GM23338 (cell line): ENCODE results near the gene MTIF3. TPM values are rescaled to one million over a fixed set of nuclear protein-coding genes. Genes with fewer than 3 reads are reported as not detected.

Experiments used
- ATAC-seq: fragments of 200-7000 bp; cut with Tn5 transposase; 3 replicates; pipeline ENCODE4 v1.9.1; 2020
- DNase-seq: peaks from one replicate; pipeline ENCODE4 v3.0.0-alpha.2; 2015; ENCODE audit warnings: low spot score
- H2AFZ ChIP-seq: fragments of 200-600 bp; sonication (generic); 2 replicates; pipeline ENCODE4 v1.8.0; 2016; ENCODE audit warnings: antibody characterized with exemption, mild to moderate bottlenecking, moderate library complexity
- H3F3A ChIP-seq: fragments of 200-600 bp; sonication (generic); replicated peaks from 2 replicates; pipeline ENCODE4 v1.8.0; 2017; ENCODE audit warnings: antibody characterized with exemption, mixed run types, low read depth
- H3K27ac ChIP-seq: fragments of 200-600 bp; sonication (generic); 2 replicates; pipeline ENCODE4 v1.6.1; 2016; ENCODE audit warnings: low read depth
- H3K27me3 ChIP-seq: fragments of 200-600 bp; sonication (generic); 2 replicates; pipeline ENCODE4 v1.8.0; 2016; ENCODE audit warnings: mild to moderate bottlenecking, mixed run types, moderate library complexity; ENCODE audit not compliant: insufficient read depth
- H3K36me3 ChIP-seq: fragments of 200-600 bp; sonication (generic); 2 replicates; pipeline ENCODE4 v1.8.0; 2016; ENCODE audit warnings: mild to moderate bottlenecking; ENCODE audit not compliant: insufficient read depth
- H3K4me1 ChIP-seq: fragments of 200-600 bp; sonication (generic); 2 replicates; pipeline ENCODE4 v1.8.0; 2016; ENCODE audit warnings: mild to moderate bottlenecking, moderate library complexity; ENCODE audit not compliant: insufficient read depth
- H3K4me2 ChIP-seq: fragments of 200-600 bp; sonication (generic); 2 replicates; pipeline ENCODE4 v1.7.1; 2017; ENCODE audit warnings: mixed run types
- H3K4me3 ChIP-seq: fragments of 200-600 bp; sonication (generic); 2 replicates; pipeline ENCODE4 v1.6.1; 2016; ENCODE audit warnings: mixed run types
- H3K79me2 ChIP-seq: fragments of 200-600 bp; sonication (generic); replicated peaks from 2 replicates; pipeline ENCODE4 v1.8.0; 2017; ENCODE audit warnings: mild to moderate bottlenecking; ENCODE audit not compliant: insufficient read depth
- H3K9me2 ChIP-seq: fragments of 200-600 bp; sonication (generic); 2 replicates; pipeline ENCODE4 v1.8.0; 2017; ENCODE audit not compliant: insufficient read depth
- H4K20me1 ChIP-seq: fragments of 200-600 bp; sonication (generic); replicated peaks from 2 replicates; pipeline ENCODE4 v1.8.0; 2017; ENCODE audit warnings: mild to moderate bottlenecking; ENCODE audit not compliant: insufficient read depth
- H3K27ac Mint-ChIP-seq: 2 replicates; pipeline ENCODE4 v1.8.0; 2020; ENCODE audit warnings: inconsistent platforms, mild to moderate bottlenecking, moderate library complexity, mixed read lengths
- H3K27me3 Mint-ChIP-seq: 3 replicates; pipeline ENCODE4 v1.8.0; 2022; ENCODE audit warnings: low read depth, mild to moderate bottlenecking, moderate library complexity, mixed read lengths, inconsistent platforms; ENCODE audit not compliant: insufficient read depth, poor library complexity
- H3K36me3 Mint-ChIP-seq: 3 replicates; pipeline ENCODE4 v1.8.0; 2021; ENCODE audit warnings: low read depth, mild to moderate bottlenecking, inconsistent platforms, moderate library complexity, mixed read lengths
- H3K4me1 Mint-ChIP-seq: 3 replicates; pipeline ENCODE4 v1.8.0; 2020; ENCODE audit warnings: mild to moderate bottlenecking, inconsistent platforms, mixed read lengths
- H3K4me3 Mint-ChIP-seq: 3 replicates; pipeline ENCODE4 v1.8.0; 2021; ENCODE audit warnings: moderate library complexity, mild to moderate bottlenecking, inconsistent platforms, mixed read lengths
- H3K9me3 Mint-ChIP-seq: 3 replicates; pipeline ENCODE4 v1.8.0; 2020; ENCODE audit warnings: moderate library complexity, mild to moderate bottlenecking, inconsistent platforms, mixed read lengths
- CREB1 ChIP-seq: fragments of 250-450 bp; sonication (Bioruptor Pico); IDR thresholded peaks from 2 replicates; pipeline ENCODE4 v1.5.0; 2020; ENCODE audit warnings: low read depth, mild to moderate bottlenecking, moderate library complexity
- EZH2 ChIP-seq: fragments of 200-600 bp; sonication (generic); IDR thresholded peaks from one replicate; pipeline ENCODE4 v1.8.0; 2017; ENCODE audit warnings: antibody characterized with exemption, mild to moderate bottlenecking, low read depth; ENCODE audit not compliant: unreplicated experiment
- JUNB ChIP-seq: IDR thresholded peaks from one replicate; pipeline ENCODE4 v1.6.1; 2016; ENCODE audit warnings: antibody characterized with exemption; ENCODE audit not compliant: unreplicated experiment
- POLR2AphosphoS5 ChIP-seq: IDR thresholded peaks from 2 replicates; pipeline ENCODE4 v1.6.1; 2016; ENCODE audit warnings: antibody characterized with exemption, low read depth
- polyA plus RNA-seq: library from polyadenylated mRNA; unstranded; fragments of >200 nt; fragmentation: Nextera tagmentation; extraction: Ambion mirVana; gene quantifications from 2 replicates; pipeline ENCODE4 v1.2.1, GENCODE V29; 2016
- total RNA-seq: library from RNA; depleted of rRNA; stranded (reverse); fragments of >200 nt; shearing (Covaris generic); gene quantifications from 2 replicates; pipeline ENCODE4 v1.2.3, GENCODE V29; 2014
- TF ChIP-seq, protein P1 (sequence below): fragments of 250-450 bp; sonication (Bioruptor Pico); IDR thresholded peaks from 2 replicates; pipeline ENCODE4 v1.5.0; 2020; ENCODE audit warnings: mild to moderate bottlenecking, moderate library complexity

Gene MTIF3
- total and polyA plus RNA-seq, 2 experiments from 2014 or later, result 33.0 to 152 TPM

DNA sequence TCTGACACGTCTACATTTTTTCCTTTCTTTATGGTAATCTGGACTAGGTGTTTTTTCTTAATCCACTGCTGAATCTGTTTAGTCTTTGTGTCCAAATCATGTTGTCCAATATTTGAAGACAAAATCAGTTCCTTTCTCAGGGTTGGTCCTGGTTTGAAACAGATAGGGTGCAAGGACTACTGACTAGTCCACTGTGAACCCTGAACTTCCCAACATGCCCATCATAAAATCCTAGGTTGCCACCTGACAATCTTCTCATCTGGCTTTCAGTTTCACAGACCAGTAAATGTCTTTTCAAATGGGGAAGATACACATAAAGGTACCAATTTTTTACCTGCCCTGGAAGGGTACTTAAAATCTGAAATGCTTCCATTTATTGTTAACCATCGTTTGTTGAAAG is 13.2 kb downstream of the MTIF3 start:
- Mint-ChIP-seq H3K27ac (no peak overlapping the region), H3K36me3 (peaks cover 44% of the 10 kb centered on the region; the same call in 2 of the 3 replicates), H3K4me1 (peaks cover 4% of the 10 kb centered on the region; the same call in 2 of the 3 replicates), H3K27me3 (peaks cover 2% of the 10 kb centered on the region), H3K9me3 (no peaks in the 10 kb centered on the region), H3K4me3 (no peak overlapping the region)
- Histone ChIP-seq H2AFZ (no peak overlapping the region), H3K27ac (no peak overlapping the region), H4K20me1 (peaks cover 13% of the 10 kb centered on the region; the same call in 1 of the 2 replicates), H3K36me3 (peaks cover 38% of the 10 kb centered on the region), H3K79me2 (0 out of 2 replicates have a peak, but pooled peaks cover 4% of the 10 kb centered on the region), H3K4me3 (no peak overlapping the region), H3K4me1 (peaks cover 5% of the 10 kb centered on the region; the same call in 1 of the 2 replicates), H3F3A (0 out of 2 replicates have a peak, but pooled peaks cover 5% of the 10 kb centered on the region), H3K4me2 (no peak overlapping the region), H3K9me2 (no peaks in the 10 kb centered on the region), H3K27me3 (no peaks in the 10 kb centered on the region)
- DNase-seq, result no peak
- TF ChIP-seq, protein P1, sequence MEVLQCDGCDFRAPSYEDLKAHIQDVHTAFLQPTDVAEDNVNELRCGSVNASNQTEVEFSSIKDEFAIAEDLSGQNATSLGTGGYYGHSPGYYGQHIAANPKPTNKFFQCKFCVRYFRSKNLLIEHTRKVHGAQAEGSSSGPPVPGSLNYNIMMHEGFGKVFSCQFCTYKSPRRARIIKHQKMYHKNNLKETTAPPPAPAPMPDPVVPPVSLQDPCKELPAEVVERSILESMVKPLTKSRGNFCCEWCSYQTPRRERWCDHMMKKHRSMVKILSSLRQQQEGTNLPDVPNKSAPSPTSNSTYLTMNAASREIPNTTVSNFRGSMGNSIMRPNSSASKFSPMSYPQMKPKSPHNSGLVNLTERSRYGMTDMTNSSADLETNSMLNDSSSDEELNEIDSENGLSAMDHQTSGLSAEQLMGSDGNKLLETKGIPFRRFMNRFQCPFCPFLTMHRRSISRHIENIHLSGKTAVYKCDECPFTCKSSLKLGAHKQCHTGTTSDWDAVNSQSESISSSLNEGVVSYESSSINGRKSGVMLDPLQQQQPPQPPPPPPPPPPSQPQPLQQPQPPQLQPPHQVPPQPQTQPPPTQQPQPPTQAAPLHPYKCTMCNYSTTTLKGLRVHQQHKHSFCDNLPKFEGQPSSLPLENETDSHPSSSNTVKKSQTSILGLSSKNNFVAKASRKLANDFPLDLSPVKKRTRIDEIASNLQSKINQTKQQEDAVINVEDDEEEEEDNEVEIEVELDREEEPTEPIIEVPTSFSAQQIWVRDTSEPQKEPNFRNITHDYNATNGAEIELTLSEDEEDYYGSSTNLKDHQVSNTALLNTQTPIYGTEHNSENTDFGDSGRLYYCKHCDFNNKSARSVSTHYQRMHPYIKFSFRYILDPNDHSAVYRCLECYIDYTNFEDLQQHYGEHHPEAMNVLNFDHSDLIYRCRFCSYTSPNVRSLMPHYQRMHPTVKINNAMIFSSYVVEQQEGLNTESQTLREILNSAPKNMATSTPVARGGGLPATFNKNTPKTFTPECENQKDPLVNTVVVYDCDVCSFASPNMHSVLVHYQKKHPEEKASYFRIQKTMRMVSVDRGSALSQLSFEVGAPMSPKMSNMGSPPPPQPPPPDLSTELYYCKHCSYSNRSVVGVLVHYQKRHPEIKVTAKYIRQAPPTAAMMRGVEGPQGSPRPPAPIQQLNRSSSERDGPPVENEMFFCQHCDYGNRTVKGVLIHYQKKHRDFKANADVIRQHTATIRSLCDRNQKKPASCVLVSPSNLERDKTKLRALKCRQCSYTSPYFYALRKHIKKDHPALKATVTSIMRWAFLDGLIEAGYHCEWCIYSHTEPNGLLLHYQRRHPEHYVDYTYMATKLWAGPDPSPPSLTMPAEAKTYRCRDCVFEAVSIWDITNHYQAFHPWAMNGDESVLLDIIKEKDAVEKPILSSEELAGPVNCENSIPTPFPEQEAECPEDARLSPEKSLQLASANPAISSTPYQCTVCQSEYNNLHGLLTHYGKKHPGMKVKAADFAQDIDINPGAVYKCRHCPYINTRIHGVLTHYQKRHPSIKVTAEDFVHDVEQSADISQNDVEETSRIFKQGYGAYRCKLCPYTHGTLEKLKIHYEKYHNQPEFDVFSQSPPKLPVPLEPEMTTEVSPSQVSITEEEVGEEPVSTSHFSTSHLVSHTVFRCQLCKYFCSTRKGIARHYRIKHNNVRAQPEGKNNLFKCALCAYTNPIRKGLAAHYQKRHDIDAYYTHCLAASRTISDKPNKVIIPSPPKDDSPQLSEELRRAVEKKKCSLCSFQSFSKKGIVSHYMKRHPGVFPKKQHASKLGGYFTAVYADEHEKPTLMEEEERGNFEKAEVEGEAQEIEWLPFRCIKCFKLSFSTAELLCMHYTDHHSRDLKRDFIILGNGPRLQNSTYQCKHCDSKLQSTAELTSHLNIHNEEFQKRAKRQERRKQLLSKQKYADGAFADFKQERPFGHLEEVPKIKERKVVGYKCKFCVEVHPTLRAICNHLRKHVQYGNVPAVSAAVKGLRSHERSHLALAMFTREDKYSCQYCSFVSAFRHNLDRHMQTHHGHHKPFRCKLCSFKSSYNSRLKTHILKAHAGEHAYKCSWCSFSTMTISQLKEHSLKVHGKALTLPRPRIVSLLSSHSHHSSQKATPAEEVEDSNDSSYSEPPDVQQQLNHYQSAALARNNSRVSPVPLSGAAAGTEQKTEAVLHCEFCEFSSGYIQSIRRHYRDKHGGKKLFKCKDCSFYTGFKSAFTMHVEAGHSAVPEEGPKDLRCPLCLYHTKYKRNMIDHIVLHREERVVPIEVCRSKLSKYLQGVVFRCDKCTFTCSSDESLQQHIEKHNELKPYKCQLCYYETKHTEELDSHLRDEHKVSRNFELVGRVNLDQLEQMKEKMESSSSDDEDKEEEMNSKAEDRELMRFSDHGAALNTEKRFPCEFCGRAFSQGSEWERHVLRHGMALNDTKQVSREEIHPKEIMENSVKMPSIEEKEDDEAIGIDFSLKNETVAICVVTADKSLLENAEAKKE (CRISPR knock-in tag), result no peak
- no peak for TF ChIP-seq CREB1
- no peak for TF ChIP-seq POLR2AphosphoS5
- no peak for TF ChIP-seq EZH2
- TF ChIP-seq JUNB, result no peak
- no peak for ATAC-seq

GRCh38 chr13:27432611-27433210 is 17.7 kb downstream of the MTIF3 start:
- DNase-seq (no peak), ATAC-seq (no peak)
- Histone ChIP-seq H3K27ac (no peak overlapping the region), H4K20me1 (peaks cover 13% of the 10 kb centered on the region; the same call in 1 of the 2 replicates), H3K36me3 (peaks cover 64% of the 10 kb centered on the region), H3K4me1 (no peaks in the 10 kb centered on the region), H3K4me3 (no peak overlapping the region), H3K27me3 (no peaks in the 10 kb centered on the region), H3F3A (0 out of 2 replicates have a peak, but pooled peaks cover 5% of the 10 kb centered on the region), H3K9me2 (no peaks in the 10 kb centered on the region), H3K79me2 (0 out of 2 replicates have a peak, but pooled peaks cover 2% of the 10 kb centered on the region), H2AFZ (no peak overlapping the region), H3K4me2 (no peak overlapping the region)
- H3K27ac Mint-ChIP-seq, result no peak overlapping the region
- no peaks in the 10 kb centered on the region for H3K9me3 Mint-ChIP-seq
- no peaks in the 10 kb centered on the region for H3K27me3 Mint-ChIP-seq
- no peaks in the 10 kb centered on the region for H3K4me1 Mint-ChIP-seq
- H3K36me3 Mint-ChIP-seq, result peaks cover 77% of the 10 kb centered on the region
- no peak overlapping the region for H3K4me3 Mint-ChIP-seq
- TF ChIP-seq POLR2AphosphoS5 (no peak), CREB1 (no peak)
- TF ChIP-seq, protein P1 (CRISPR knock-in tag), result no peak
